HG03442 (cell line): ENCODE data around the gene UBE2R2.
"Not testable (repeated sequence)": the region's sequence is repeated elsewhere in the genome, so short reads cannot be mapped to it uniquely, and the experiment has no call there.

Experiments used
- ATAC-seq: cut with Tn5 transposase; IDR thresholded peaks from one replicate; pipeline ENCODE4 v1.9.1; 2021; ENCODE audit warnings: mild to moderate bottlenecking, moderate library complexity; ENCODE audit not compliant: unreplicated experiment

The UBE2R2 gene

GRCh38 chr9:33798545-33798944 is 18.4 kb upstream of the UBE2R2 start:
- no peak for ATAC-seq

- no peak for ATAC-seq
Observed at GRCh38 chr9:33799928-33800704, 16.8 kb upstream of the UBE2R2 start.

GRCh38 chr9:33800886-33801285 is 16.1 kb upstream of the UBE2R2 start:
- no peak for ATAC-seq

GRCh38 chr9:33801943-33802500 is 14.9 kb upstream of the UBE2R2 start:
- not testable (repeated sequence) for ATAC-seq

- not testable (repeated sequence) for ATAC-seq
Observed at GRCh38 chr9:33804196-33804595, 12.8 kb upstream of the UBE2R2 start.

GRCh38 chr9:33807156-33807555 is 9.8 kb upstream of the UBE2R2 start:
- ATAC-seq: not testable (repeated sequence)

- not testable (repeated sequence) for ATAC-seq
Observed at GRCh38 chr9:33808979-33809322, 8.0 kb upstream of the UBE2R2 start.

GRCh38 chr9:33809506-33809905 is 7.5 kb upstream of the UBE2R2 start:
- ATAC-seq: no peak

GRCh38 chr9:33813712-33814641 is 3.0 kb upstream of the UBE2R2 start:
- ATAC-seq: no peak

GRCh38 chr9:33815781-33816180 is 1.2 kb upstream of the UBE2R2 start:
- ATAC-seq: no peak

- peak; percentile 17 for ATAC-seq
Observed at GRCh38 chr9:33817327-33818166, 587 bp downstream of the UBE2R2 start.

GRCh38 chr9:33818167-33818846 is 1.3 kb downstream of the UBE2R2 start:
- ATAC-seq: no peak

GRCh38 chr9:33818847-33819500 is 2.0 kb downstream of the UBE2R2 start:
- no peak for ATAC-seq

- ATAC-seq: no peak
Observed at GRCh38 chr9:33820231-33820745, 3.3 kb downstream of the UBE2R2 start.

GRCh38 chr9:33823801-33824200 is 6.8 kb downstream of the UBE2R2 start:
- ATAC-seq: no peak

- ATAC-seq: not testable (repeated sequence)
Observed at GRCh38 chr9:33827285-33827684, 10.3 kb downstream of the UBE2R2 start.

- not testable (repeated sequence) for ATAC-seq
Observed at GRCh38 chr9:33829641-33830230, 12.8 kb downstream of the UBE2R2 start.

- ATAC-seq: no peak
Observed at GRCh38 chr9:33835625-33836260, 18.8 kb downstream of the UBE2R2 start.
